Activated CD8-positive, alpha-beta memory T cell treated with anti-CD3 and anti-CD28 coated beads, Interleukin-2, amount 50 U/mL, for 1 hour (primary cell): ENCODE data around the gene ABRAXAS1.
A peak's percentile ranks its signal among the peaks of the same experiment; 100 is the strongest.
"Not testable (repeated sequence)": the region's sequence is repeated elsewhere in the genome, so short reads cannot be mapped to it uniquely, and the experiment has no call there.

Experiments
- DNase-seq: peaks from one replicate; pipeline ENCODE4 v3.0.0-alpha.2; 2020; ENCODE audit errors: extremely low read depth

The ABRAXAS1 gene

GRCh38 chr4:83484500-83485461 is at the start of gene ABRAXAS1:
Gene ABRAXAS1, minus strand, starts transcription at chr4:83485100. Its CDS starts 28 bp downstream, at chr4:83485072.
- peak; percentile 83 for DNase-seq

GRCh38 chr4:83527671-83528070 is 42.8 kb upstream of the ABRAXAS1 start:
- DNase-seq: no peak

- DNase-seq: no peak
Measured at GRCh38 chr4:83522239-83522638, 37.3 kb upstream of the ABRAXAS1 start.

DNA sequence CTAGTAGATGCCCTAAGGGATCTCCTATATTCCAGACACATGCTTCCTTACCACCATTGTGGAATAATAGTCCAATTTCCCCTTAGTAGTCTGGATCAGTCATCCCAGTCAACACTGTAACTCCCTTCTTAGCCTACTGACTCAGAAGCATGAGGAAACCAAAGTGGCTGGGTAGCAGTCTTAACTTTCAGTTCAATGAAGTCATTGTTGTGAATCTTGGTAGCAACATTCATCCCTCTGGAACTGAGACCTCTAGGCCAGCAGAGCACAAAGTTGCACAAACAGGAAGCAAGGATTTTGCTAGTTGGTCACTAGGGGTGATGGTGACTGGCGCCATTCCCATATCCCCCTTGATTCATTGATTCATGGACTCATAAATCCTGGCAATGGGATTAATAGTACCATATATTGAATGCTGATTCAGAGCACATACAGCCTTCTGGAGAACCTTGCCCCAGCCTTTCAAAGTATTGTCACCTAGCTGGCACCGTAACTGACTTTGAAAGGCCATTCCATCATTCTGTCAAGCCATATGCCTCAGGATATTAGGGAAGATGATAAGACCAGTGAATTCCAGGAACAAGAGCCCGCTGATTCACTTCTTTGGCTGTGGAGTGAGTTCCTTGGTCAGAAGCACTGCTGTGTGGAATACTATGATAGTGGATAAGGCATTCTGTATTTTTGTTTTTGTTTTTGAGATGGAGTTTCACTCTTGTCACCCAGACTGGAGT is 31.3 kb upstream of the ABRAXAS1 start:
- DNase-seq: no peak

- DNase-seq: no peak
Measured at GRCh38 chr4:83510442-83510841, 25.5 kb upstream of the ABRAXAS1 start.

DNA sequence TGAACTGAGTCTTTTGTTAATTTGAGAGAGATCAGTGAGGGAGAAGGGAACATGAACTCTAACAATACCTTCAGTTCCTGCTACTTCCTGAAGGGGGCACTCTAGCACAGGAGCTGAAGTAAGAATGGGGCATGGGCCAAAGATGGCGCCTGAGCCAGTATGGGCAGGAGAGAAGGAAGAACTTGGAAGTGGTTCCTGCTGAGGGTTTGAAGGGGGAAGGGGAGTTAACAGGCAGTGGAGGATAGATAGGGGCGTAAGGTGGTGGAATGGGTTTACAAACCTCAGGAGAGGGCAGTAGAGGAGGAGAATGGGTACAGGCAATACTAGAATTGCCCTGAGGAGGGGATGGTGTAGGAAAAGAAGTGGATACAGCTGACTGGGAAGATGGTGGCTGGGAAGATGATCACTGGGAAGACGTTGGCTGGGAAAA is 24.3 kb upstream of the ABRAXAS1 start:
- not testable (repeated sequence) for DNase-seq

- DNase-seq: no peak
Measured at GRCh38 chr4:83504996-83505395, 20.1 kb upstream of the ABRAXAS1 start.

- DNase-seq: no peak
Measured at GRCh38 chr4:83504503-83504902, 19.6 kb upstream of the ABRAXAS1 start.

DNA sequence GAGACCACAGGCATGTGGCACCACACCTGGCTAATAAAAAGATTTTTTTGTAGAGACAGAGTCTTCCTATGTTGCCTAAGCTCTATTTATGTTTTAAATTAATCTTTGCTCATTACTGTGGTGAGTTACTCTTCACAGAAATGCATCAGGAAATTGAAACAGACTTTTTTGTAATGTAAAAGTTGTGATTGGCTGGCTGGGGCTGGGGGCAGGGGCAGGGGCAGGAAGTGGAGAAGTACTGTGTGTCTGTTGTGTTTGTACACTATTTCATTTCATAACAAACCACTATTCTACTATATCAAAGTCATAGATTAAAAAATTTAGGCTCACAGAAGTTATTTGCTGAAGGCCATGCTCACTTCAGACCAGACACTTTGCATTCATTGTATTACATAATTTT is 19.1 kb upstream of the ABRAXAS1 start:
- no peak for DNase-seq

- not testable (repeated sequence) for DNase-seq
Measured at GRCh38 chr4:83501671-83502070, 16.8 kb upstream of the ABRAXAS1 start.

DNA sequence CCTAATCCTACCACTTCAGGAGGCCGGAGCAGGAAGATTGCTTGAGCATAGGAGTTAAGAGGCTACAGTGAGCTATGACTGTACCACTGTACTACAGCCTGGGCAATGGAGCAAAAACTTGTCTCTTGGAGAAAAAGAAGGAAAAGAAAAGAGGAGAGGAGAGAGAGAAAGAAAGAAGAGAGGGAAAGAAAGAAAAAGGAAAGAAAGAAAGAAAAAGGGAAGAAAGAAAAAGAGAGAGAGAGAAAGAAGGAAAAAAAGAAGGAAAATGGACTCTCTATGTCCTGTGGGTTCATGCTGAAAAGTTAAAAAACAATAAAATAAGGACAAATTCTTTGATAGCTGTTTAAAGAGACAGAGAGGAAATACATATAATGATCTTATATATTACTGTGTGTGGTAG is 13.3 kb upstream of the ABRAXAS1 start:
- DNase-seq: no peak

DNA sequence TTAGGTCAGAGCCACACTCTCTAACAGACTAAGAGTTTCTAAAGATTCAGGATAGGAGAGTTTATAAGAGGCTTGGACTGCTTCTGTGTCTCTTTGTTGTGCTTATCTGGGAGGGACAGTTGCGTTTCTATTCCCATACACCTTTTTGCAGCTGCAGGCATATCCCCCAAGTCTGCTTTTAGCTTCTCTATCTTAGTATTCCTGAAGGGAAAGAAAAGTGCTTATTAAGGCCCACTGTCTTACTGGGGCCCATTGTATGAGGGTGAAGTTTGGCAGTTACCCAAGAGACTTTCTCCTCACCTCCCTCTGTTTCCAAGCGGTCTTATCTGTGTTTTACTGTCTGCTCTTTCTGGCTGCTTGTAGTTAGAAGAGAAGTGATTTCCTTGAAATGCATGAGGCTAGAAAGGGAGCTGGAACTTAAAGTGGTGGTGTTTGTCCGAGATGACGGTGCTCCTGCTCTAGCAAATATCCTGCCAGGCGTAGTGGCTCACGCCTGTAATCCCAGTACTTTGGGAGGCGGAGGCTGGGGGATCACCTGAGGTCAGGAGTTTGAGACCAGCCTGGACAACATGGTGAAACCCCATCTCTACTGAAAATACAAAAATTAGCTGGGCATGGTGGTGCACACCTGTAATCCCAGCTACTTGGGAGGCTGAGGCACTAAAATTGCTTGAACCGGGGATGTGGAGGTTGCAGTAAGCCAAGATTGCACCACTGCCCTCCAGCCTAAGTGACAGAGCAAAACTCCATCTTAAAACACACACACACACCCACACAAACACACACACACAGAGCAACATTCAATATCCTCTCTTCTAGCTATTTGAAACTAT is 11.4 kb upstream of the ABRAXAS1 start:
- not testable (repeated sequence) for DNase-seq

DNA sequence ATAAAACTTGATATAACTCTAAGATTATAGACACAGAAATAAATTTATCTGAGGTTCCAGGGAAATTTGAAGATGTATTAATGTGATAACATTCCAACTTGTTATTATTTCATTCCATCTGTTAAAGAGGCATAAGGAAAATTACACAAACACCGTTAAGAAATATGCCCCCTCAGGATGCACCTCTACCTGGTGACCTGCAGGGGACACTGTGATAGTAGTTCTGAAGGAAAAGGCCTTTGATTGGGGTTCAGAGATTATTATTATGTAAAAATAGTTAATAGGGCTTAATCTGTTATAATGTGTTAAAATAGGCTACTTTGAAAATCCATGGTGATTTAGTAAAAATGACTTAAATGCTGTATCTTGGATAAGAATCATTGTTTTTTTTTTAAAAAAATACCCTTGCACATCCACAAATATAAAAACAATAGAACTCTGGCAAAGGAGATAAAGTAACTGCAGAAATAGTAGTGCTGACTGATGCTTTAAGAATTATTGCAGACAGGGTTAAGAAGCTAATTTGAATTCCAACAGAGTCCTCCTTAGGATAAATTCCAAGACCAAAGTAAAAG is 6.1 kb upstream of the ABRAXAS1 start:
- no peak for DNase-seq

- DNase-seq: no peak
Measured at GRCh38 chr4:83489711-83490326, 4.9 kb upstream of the ABRAXAS1 start.

DNA sequence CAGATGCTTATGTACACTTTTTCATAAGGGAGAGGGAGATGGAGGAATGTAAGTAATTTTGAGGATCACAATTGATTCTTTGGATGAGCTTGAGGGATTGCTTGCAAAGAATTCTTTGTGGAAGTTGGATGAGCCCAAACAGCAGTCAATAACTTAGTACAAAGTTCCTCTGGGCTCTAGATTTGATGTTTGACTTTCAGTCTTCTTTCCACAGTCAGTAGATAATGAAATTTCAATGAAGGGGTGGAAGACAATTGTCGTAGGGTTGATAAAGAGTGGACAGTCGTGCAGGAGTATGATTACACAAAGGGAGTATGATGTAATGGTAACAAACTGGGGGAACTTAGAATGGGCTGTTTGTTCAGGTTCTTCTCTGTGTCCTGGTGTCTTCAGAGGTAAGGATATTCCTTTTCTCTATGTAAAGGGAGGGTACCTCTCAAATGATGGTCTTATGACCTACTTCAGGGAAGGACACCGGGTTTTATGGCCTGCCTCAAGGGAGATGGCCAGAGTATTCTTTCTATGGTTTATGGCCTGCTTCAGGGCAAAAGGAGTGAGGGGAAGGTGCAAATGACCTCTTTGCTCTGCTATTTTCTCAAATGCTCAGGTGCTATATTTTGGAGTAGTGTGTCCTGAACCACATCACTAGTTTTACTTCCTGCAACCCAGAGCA is 1.7 kb upstream of the ABRAXAS1 start:
- no peak for DNase-seq

DNA sequence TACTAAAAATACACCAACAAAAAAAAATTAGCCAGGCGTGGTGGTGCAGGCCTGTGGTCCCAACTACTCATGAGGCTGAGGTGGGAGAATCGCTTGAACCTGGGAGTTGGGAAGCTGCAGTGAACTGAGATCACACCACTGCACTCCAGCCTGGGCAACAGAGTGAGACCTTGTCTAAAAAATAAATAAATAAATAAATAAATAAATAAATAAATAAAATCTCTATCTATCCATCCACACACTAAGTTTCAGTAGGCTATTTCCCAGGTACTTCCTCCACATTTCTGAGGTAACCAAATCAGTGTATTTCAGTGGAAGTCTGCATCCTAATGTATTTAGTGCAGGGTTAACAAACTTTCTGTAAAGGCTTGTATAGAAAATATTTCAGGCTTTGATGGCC is 10.9 kb downstream of the ABRAXAS1 start:
- no peak for DNase-seq

DNA sequence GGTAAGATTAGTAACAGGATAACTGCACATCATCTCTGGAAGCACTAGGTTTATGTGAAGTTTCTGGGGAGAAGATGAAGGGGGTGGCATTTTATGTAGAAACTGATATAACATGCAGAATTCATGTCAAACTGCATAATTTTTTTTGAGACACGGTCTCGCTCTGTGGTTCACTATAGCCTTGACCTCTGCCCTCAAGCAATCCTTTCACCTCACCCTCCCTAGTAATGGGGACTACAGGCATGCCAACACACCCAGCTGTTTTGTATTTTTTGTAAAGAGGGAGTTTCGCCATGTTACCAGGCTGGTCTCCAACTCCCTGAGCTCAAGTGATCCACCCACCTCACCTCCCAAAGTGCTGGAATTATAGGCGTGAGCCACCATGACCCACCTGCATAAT is 11.5 kb downstream of the ABRAXAS1 start:
- no peak for DNase-seq

- DNase-seq: no peak
Measured at GRCh38 chr4:83456184-83456501, 28.8 kb downstream of the ABRAXAS1 start.

DNA sequence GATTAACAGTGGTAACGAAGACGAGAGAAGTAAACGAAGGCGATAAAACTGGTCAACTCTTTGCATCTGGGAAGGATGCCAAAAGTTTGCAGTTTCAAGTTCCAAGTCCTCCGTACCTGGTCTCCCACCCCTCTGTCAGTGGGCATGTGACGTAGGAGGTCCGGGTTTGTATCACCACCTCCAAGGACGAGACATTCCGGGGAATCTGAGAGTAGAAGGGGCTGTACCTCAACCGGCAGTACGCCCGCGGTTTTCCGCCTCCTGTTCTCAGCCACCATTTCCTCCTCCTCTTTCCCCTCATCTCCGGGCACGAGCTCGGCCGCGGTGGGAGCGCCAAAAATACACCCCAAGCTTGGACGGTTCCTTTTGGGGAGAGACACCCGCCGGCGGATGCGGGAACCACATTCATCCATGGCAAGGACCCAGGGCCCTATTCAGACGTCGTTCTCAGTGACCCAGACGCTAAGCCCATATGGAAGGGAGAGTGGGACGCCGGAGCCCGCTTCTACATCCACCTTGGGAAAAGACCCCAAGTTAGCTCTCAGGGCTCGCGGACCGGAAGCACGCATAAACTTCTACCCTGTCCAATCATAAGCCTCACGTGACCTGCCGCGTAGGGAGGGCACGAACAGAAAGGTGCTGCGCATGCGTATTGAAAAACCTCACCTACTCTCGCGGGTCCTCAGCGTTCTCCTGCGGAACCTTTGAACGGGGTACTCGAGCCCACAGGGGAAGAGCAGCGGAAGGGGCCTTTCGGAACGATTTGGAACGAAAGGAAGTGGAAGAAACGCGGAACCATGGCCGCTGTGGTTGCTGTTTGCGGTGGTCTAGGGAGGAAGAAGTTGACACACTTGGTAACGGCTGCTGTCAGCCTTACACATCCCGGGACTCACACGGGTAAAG is 29.4 kb downstream of the ABRAXAS1 start, which contains the start of the genes HELQ and MRPS18C:
Gene HELQ, minus strand, starts transcription at position 543 of the 903 bp plus-strand sequence. Its CDS starts 130 bp downstream, at position 413.
Gene MRPS18C, plus strand, starts transcription at position 778 of the 903 bp plus-strand sequence. Its CDS starts 20 bp downstream, at position 798.
- peak; percentile 99 for DNase-seq
